ENCODE measurements around the gene KCNMB1. TPM values are rescaled to one million over a fixed set of nuclear protein-coding genes. Genes with fewer than 3 reads are reported as not detected.

KCNMB1 gene
- polyA plus RNA-seq, 1 donor = 1.1 TPM

- no peak for DNase-seq
These were observed 29.6 kb upstream of the KCNMB1 start for GRCh38 chr5:170418736-170419135.

DNA sequence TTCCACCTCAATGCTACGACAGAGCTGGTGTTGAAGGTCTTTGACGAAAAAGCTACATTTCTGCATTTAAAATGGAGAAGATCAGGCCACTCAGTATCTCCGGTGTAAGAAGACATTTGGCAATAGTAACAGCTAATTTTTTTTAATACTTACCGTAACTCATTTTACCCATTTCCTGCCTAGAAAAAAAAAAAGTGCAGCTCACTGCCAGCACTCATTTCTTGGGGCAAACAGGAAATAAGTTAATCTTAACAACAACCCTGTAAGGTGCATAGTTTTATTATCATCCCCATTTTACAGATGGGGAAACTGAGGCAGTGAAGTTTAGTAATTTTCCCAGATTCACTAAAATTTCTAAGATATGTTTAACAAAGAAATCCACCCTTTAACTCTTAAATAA is 27.4 kb upstream of the KCNMB1 start:
- DNase-seq = no peak

GRCh38 chr5:170414786-170415185 is 25.6 kb upstream of the KCNMB1 start:
- no peak for DNase-seq

DNA sequence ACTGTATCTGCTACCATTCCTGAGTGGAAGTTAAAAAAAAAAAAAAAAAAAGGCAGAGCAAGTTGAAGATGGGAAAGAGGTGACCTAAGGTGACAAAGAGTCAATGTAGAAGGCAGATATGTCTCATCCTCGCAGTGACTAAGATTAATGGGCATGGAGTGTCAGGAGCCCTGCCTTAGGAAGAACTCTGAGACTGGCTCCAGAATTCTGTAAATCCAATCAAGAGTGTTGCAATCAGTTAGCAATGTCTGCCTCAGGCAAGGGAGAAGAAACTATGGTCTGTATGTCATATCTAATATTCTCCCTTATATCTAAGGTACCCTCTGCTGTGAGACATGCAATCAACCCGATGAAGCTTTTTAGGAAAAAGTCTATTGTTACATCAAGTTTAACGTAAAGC is 24.7 kb upstream of the KCNMB1 start:
- no peak for DNase-seq

- DNase-seq = no peak
These were observed 21.9 kb upstream of the KCNMB1 start for GRCh38 chr5:170411100-170411499.

- DNase-seq = no peak
These were observed 21.2 kb upstream of the KCNMB1 start for GRCh38 chr5:170410401-170410800.

DNA sequence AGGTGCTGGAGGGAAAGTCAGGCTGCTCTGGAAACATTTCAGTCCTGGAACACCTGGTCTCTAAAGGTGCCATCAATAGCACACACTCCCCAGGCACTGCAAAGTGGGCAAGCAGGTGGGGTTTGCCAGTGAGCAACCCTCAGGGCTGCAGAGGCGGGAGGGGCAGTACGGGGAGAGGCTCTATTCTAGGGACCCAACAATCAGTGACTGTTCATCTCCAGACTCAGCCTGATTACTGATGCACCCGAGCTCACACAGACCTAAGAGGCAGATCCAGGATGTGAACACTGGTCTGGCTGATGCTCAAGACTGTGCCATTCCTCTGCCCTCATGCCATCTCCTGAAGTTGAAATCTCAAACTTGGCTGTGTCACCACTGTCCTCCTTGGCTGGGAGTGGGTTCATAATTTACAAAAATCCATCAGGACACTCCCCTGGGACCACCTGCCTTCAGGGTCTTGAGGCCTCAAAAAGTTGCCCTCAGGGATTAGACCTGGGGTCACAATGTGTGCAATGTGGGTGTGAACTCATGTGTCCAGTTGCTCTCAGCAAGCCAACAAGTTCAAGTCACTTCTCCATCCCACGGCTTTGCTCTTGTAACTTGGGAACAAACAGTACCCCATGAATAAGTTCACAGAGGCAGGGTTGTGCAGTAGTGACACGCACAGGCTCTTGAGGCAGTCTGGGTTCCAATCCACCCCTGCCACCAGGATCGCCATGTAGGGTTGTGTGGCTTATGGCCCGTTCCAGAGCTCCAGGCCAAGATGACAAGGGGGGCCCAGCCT is 19.9 kb upstream of the KCNMB1 start:
- no peak for DNase-seq

GRCh38 chr5:170408226-170408625 is 19.1 kb upstream of the KCNMB1 start:
- DNase-seq = no peak

DNA sequence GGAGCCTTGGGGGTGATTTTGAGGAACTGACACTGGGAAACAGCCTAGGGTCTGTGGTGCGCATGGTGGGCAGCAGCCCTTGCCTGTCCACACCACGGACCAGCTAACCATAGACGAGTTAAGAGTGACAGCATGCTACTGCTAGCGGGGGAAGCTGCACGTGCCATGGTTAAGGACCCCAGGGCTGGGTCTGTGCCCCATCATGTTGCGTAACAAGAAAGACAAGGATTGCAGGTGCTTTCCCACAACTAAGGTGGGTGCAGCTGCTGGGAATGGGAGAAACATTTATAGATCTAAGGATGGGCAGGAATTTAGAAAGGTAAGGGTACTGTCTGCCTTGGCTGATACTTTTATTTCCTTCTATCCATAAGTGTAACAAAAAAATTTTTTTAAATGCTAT is 17.9 kb upstream of the KCNMB1 start:
- no peak for DNase-seq

GRCh38 chr5:170405817-170406216 is 16.6 kb upstream of the KCNMB1 start:
- DNase-seq = no peak

GRCh38 chr5:170404398-170404797 is 15.2 kb upstream of the KCNMB1 start:
- DNase-seq = no peak

DNA sequence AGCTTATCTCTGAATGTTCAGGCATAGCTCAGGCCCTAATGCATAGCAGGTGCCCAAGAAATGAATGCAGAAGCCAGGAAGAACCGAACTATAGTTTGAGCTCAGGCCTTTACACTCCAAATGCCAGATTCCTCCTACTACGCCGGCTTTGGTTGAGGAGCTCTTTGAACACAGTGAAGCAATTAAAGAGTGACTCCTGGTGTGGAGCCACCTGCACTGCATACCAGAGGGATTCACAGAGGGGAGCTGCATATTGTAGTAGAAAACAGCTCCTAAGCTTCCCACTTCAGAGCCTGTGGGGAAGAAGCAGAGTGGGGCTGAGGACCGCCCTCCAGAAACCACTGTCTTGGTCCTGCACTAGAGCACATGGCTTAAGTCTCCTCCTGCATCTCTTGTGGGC is 14.5 kb upstream of the KCNMB1 start:
- DNase-seq = no peak

DNA sequence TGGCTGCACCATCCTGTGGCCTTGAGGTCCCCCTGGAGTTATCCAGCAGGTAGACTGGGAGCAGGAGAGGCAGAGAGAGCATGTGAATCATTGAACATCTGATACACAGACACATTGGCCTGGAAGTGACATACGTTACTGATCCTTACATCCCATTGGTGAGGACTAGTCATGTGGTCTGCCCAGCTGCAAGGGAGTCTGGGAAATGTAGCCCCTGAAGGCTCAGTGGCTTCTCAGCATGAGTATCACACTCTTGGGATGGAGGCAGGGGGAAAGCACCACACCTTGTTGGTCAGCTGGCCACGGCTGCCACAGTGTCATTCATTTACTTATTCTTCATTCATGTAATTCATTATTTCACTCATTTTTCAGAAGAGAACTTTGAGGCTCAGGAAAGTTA is 13.3 kb upstream of the KCNMB1 start:
- no peak for DNase-seq

- no peak for DNase-seq
These were observed 7.9 kb upstream of the KCNMB1 start for GRCh38 chr5:170397059-170397458.

DNA sequence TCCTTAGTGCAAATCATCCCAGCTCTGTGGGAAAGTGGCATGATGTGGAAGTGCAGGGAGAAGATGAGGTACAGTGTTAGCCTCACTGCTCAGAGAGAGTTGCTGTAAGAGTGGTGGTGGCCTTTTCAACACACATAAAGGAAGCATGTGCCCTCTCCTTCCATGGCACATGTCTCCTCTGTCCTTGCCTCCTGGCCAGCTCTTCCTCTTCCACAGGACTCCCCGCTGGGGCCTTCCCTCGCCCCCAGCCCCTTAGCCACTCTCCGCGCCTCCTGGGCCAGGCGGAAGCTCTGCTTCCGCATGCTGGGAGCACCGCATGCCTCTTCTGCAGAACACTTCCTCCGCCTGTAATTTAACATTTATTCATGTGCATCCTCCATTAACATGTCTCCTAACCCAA is 4.8 kb upstream of the KCNMB1 start:
- DNase-seq = no peak

DNA sequence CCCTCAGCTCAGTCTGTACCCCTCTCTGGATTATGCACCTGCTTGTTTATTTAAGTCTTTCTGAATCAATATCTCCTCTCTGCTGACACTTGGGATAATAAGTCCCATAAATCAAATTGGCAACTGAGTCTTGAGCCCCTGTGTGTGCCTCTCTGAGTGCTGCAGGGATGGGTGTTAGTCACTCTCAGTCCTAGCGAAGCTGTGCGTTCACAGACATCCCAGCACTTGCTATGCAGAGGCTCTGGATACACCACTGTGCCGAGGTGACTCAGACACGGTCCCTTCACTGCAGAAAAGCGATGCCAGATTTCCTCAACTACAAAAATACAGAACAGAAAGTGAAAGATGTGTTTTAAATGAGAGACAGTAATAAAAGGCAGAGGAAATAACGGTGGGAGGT is 4.1 kb upstream of the KCNMB1 start:
- no peak for DNase-seq

DNA sequence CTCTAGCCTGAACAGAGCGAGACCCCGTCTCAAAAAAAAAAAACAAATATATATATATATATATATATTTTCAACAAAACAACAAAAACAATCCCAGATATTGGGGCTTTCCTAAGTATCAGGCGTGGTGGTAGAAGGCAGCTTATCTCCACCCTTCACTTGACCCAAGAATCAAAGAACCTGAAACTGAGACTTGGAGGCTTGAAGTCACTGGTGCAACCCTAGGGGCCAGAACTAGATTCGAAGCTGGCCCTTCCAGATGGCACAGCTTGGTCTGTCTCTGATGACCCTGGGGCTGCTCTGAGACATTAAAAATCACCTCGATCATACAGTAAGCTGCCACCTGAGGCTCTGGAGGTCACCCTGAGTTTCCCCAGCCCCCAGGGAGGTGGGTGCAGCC is 1.3 kb upstream of the KCNMB1 start:
- DNase-seq = no peak

- DNase-seq = no peak
These were observed 354 bp upstream of the KCNMB1 start for GRCh38 chr5:170389550-170389892.

DNA sequence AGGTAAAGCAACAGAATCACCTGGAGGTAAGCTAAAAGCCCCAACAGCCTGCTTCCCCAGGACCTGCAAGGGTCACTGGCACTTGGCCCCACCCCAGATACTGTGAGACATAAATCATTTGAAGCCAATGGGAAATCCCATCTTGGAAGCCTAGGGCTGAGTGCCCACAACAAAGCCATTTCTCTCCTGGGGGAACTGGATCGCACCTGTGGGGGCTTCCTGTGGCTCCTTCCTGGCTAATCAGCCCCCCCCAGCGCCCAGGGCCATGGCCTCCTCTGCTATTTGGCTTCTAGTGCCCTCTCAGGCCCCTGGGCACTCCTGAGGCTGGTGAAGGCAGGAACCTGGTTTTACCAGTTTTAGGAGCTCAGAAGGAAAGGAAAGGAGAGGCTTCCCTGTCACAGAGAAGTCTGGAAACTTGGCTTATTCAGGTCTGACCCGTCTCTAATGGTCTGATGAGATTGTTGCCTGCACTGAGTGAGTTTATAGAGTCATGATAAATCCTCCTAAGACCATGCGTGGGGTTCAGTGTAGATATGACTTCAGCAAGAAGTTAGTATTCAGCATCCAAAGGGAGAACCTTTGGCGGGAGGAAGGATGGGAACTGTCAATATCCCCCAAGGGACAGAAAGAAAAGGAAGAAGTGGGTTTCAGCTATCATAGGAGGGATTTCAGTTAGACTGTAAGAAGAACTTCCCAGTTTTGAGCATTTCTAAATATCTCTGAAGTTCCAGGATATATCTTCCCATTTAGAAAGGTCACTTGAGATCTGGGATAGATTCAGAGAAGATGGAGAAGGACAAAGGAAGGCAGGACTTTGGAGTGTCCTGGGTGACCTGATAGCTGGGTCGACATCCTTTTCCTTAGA is 1.2 kb downstream of the KCNMB1 start:
- DNase-seq = no peak

- no peak for DNase-seq
These were observed 2.3 kb downstream of the KCNMB1 start for GRCh38 chr5:170386743-170387395.

DNA sequence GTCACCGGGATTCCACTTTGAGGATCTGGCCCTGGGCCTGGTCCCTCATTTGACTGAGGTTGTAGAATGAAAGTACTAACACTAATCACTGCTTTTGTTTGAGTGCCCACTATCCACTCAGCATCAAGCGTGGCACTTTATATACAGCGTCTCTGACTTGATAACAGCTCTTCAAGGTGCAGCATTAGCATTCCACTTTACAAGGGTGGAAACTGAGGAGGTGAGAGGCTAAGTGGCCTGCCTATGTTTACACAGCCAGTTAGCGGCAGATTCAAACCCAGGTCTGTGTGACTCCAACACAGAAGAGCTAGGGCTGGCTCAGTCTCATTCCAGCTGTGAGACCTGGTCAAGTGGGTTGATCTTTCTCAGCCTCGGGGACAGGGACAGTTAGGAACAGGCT is 5.9 kb downstream of the KCNMB1 start:
- no peak for DNase-seq

DNA sequence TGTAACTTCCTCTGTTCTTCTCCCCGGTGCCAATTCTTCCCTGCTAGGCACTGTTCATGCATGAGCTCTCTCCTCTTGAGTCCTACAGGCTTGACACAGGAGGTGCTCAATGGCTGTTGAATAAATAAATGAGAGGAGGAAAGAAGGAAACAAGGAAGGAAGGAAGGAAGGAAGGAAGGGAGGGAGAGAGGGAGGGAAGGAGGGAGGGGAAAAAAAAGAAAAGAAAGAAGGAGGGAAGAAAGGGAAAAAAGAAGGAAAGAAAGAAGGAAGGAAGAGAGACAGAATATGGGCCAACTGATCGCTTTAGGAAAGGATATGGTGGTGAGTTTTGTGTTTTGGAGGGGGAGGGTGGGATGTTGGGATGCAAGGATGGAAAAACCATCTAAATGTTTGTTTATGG is 6.4 kb downstream of the KCNMB1 start:
- DNase-seq = no peak

GRCh38 chr5:170380361-170380951 is 8.7 kb downstream of the KCNMB1 start:
- no peak for DNase-seq

Measured in left kidney (tissue), 2 donors.